A172 (cell line): ENCODE measurements around the gene TMTC1. TPM values are rescaled to one million over a fixed set of nuclear protein-coding genes. Genes with fewer than 3 reads are reported as not detected.
"Not testable (repeated sequence)": the region's sequence is repeated elsewhere in the genome, so short reads cannot be mapped to it uniquely, and the experiment has no call there.

Source experiments
- DNase-seq: peaks from one replicate; pipeline ENCODE4 v3.0.0-alpha.2; 2015; ENCODE audit warnings: low spot score
- total RNA-seq: library from RNA; depleted of rRNA; stranded (reverse); fragments of >200 nt; shearing (Covaris generic); gene quantifications from 2 replicates; pipeline ENCODE4 v1.2.3, GENCODE V29; 2014; rRNA removed

The TMTC1 gene
- total RNA-seq = 24.6 and 26.2 TPM in 2 replicates

- DNase-seq = peak; percentile 39
Measured at GRCh38 chr12:29783773-29784666, at the start of gene TMTC1. TMTC1 (minus strand) TSS chr12:29783942; CDS start chr12:29783751, 191 bp downstream.

GRCh38 chr12:29831173-29831572, 47.4 kb upstream of the TMTC1 start:
- no peak for DNase-seq

- no peak for DNase-seq
Measured at GRCh38 chr12:29830391-29830790, 46.6 kb upstream of the TMTC1 start.

GRCh38 chr12:29818916-29819623, 35.3 kb upstream of the TMTC1 start:
- DNase-seq = no peak

- DNase-seq = no peak
Measured at GRCh38 chr12:29816874-29817725, 33.4 kb upstream of the TMTC1 start.

- DNase-seq = not testable (repeated sequence)
Measured at GRCh38 chr12:29809616-29810361, 26.0 kb upstream of the TMTC1 start.

GRCh38 chr12:29807129-29807528, 23.4 kb upstream of the TMTC1 start:
- no peak for DNase-seq

- no peak for DNase-seq
Measured at GRCh38 chr12:29804019-29804418, 20.3 kb upstream of the TMTC1 start.

GRCh38 chr12:29799591-29799990, 15.8 kb upstream of the TMTC1 start:
- no peak for DNase-seq

- no peak for DNase-seq
Measured at GRCh38 chr12:29797565-29798355, 14.0 kb upstream of the TMTC1 start.

- DNase-seq = peak; percentile 85
Measured at GRCh38 chr12:29796823-29797263, 13.1 kb upstream of the TMTC1 start.

GRCh38 chr12:29795715-29796114, 12.0 kb upstream of the TMTC1 start:
- no peak for DNase-seq

GRCh38 chr12:29794862-29795261, 11.1 kb upstream of the TMTC1 start:
- DNase-seq = no peak

GRCh38 chr12:29792853-29793252, 9.1 kb upstream of the TMTC1 start:
- DNase-seq = no peak

GRCh38 chr12:29792132-29792531, 8.4 kb upstream of the TMTC1 start:
- no peak for DNase-seq

- peak; percentile 27 for DNase-seq
Measured at GRCh38 chr12:29782871-29783772, 620 bp downstream of the TMTC1 start.

- DNase-seq = peak; percentile 22
Measured at GRCh38 chr12:29782285-29782870, 1.4 kb downstream of the TMTC1 start.

- no peak for DNase-seq
Measured at GRCh38 chr12:29781705-29782266, 2.0 kb downstream of the TMTC1 start.
